PC-9 (cell line): ENCODE data around the gene PTPRM. TPM values are rescaled to one million over a fixed set of nuclear protein-coding genes. Genes with fewer than 3 reads are reported as not detected.

Experiments
- BruUV-seq: library from RNA; stranded (reverse); fragments of 400-500 nt; replicated peaks from 2 replicates; lab custom pipeline; 2021; lab: Mats Ljungman, UMichigan
- CTCF ChIA-PET: fragments of 300-600 bp; sonication (Branson Sonifier 250); formaldehyde crosslinking; loops from one replicate; lab custom pipeline; 2022; ENCODE audit warnings: antibody characterized with exemption; lab: Charles Lee
- POLR2A ChIA-PET: fragments of 300-600 bp; sonication (Branson Sonifier 250); formaldehyde crosslinking; loops from one replicate; lab custom pipeline; 2022; ENCODE audit warnings: antibody characterized with exemption; ENCODE audit not compliant: unreplicated experiment; lab: Charles Lee
- DNase-seq, 2 experiments: peaks; one replicate each; pipeline versions ENCODE4 v3.0.0 to v3.0.0-alpha.2; 2015 to 2022; ENCODE audit warnings: mixed read lengths in 1 of 2
- H2AFZ ChIP-seq: fragments of 200-600 bp; sonication (generic); 2 replicates; pipeline ENCODE4 v1.8.1; 2017; ENCODE audit warnings: antibody characterized with exemption
- H3F3A ChIP-seq: fragments of 200-600 bp; sonication (generic); 2 replicates; pipeline ENCODE4 v1.8.1; 2017; ENCODE audit warnings: antibody characterized with exemption, mild to moderate bottlenecking, low read depth; ENCODE audit not compliant: insufficient read depth
- H3K27ac ChIP-seq: fragments of 200-600 bp; sonication (generic); 2 replicates; pipeline ENCODE4 v1.6.1; 2016; ENCODE audit warnings: mixed run types
- H3K27me3 ChIP-seq: fragments of 200-600 bp; sonication (generic); 2 replicates; pipeline ENCODE4 v1.6.1; 2016; ENCODE audit warnings: low read depth, mixed run types; ENCODE audit not compliant: insufficient read depth
- H3K36me3 ChIP-seq: fragments of 200-600 bp; sonication (generic); 2 replicates; pipeline ENCODE4 v1.6.1; 2016; ENCODE audit warnings: low read depth, mixed run types
- H3K4me1 ChIP-seq: fragments of 200-600 bp; sonication (generic); replicated peaks from 2 replicates; pipeline ENCODE4 v1.6.1; 2016; ENCODE audit warnings: mixed run types; ENCODE audit not compliant: insufficient read depth
- H3K4me2 ChIP-seq: fragments of 200-600 bp; sonication (generic); 2 replicates; pipeline ENCODE4 v1.6.1; 2017; ENCODE audit warnings: mixed run types
- H3K4me3 ChIP-seq: fragments of 200-600 bp; sonication (generic); 2 replicates; pipeline ENCODE4 v1.6.1; 2016; ENCODE audit warnings: mixed run types
- H3K79me2 ChIP-seq: fragments of 200-600 bp; sonication (generic); 2 replicates; pipeline ENCODE4 v1.6.1; 2017; ENCODE audit warnings: low read depth, mixed run types
- H3K9me2 ChIP-seq: fragments of 200-600 bp; sonication (generic); 2 replicates; pipeline ENCODE4 v1.8.1; 2017; ENCODE audit warnings: mild to moderate bottlenecking; ENCODE audit not compliant: insufficient read depth
- H3K9me3 ChIP-seq: fragments of 200-600 bp; sonication (generic); 2 replicates; pipeline ENCODE4 v1.8.1; 2016; ENCODE audit warnings: low read depth; ENCODE audit not compliant: insufficient read depth
- H4K20me1 ChIP-seq: fragments of 200-600 bp; sonication (generic); 2 replicates; pipeline ENCODE4 v1.8.1; 2017; ENCODE audit not compliant: insufficient read depth
- CTCF ChIP-seq: fragments of 200-600 bp; sonication (generic); conservative IDR thresholded peaks from 2 replicates; pipeline ENCODE4 v1.6.1; 2017; ENCODE audit warnings: mixed run types, antibody characterized with exemption, mild to moderate bottlenecking, moderate library complexity
- EZH2 ChIP-seq: fragments of 200-600 bp; sonication (generic); IDR thresholded peaks from 2 replicates; pipeline ENCODE4 v1.8.0; 2017; ENCODE audit warnings: antibody characterized with exemption, low read depth
- intact Hi-C: fragments of 100-400 bp; cut with micrococcal nuclease; formaldehyde crosslinking; loops from one replicate; pipeline ENCODE4 v1.10.0; 2022; ENCODE audit not compliant: unreplicated experiment
- total RNA-seq: library from RNA; stranded (reverse); gene quantifications from 2 replicates; pipeline ENCODE4 v1.2.3, GENCODE V29; 2021

Gene PTPRM
- total RNA-seq, 1 experiment from 2014 or later = 32.5 TPM

GRCh38 chr18:7645756-7646155, 78.6 kb downstream of the PTPRM start:
- Histone ChIP-seq H3K27me3 (no peaks in the 10 kb centered on the region), H3K36me3 (no peaks in the 10 kb centered on the region), H3K4me2 (no peak overlapping the region), H4K20me1 (no peaks in the 10 kb centered on the region), H3K9me3 (no peaks in the 10 kb centered on the region), H3K9me2 (no peaks in the 10 kb centered on the region), H3K4me1 (no peaks in the 10 kb centered on the region), H3K4me3 (no peak overlapping the region), H3K27ac (no peak overlapping the region), H3F3A (no peaks in the 10 kb centered on the region; the same call in 1 of the 2 replicates), H2AFZ (no peak overlapping the region), H3K79me2 (no peaks in the 10 kb centered on the region)
- DNase-seq = no peak
- POLR2A ChIA-PET = no interaction called here
- BruUV-seq = no TSS peak
- CTCF ChIA-PET = no interaction called here
- TF ChIP-seq EZH2 (no peak), CTCF (no peak)
- intact Hi-C loops = no loop called here

- BruUV-seq = no TSS peak
- H3K9me3 ChIP-seq = no peaks in the 10 kb centered on the region
- CTCF ChIA-PET = no interaction called here
- no peaks in the 10 kb centered on the region for H3K27me3 ChIP-seq
- H3F3A ChIP-seq = no peaks in the 10 kb centered on the region; the same call in 1 of the 2 replicates
- no peak overlapping the region for H2AFZ ChIP-seq
- H3K4me2 ChIP-seq = no peak overlapping the region
- TF ChIP-seq EZH2 (no peak), CTCF (no peak)
- no peaks in the 10 kb centered on the region for H4K20me1 ChIP-seq
- H3K79me2 ChIP-seq = no peaks in the 10 kb centered on the region
- no peaks in the 10 kb centered on the region for H3K36me3 ChIP-seq
- intact Hi-C loops = no loop called here
- no peaks in the 10 kb centered on the region for H3K4me1 ChIP-seq
- H3K27ac ChIP-seq = no peak overlapping the region
- POLR2A ChIA-PET = no interaction called here
- H3K9me2 ChIP-seq = no peaks in the 10 kb centered on the region
- H3K4me3 ChIP-seq = no peak overlapping the region
- DNase-seq = no peak
These were observed 79.2 kb downstream of the PTPRM start for GRCh38 chr18:7646174-7646886.

- H3K4me1 ChIP-seq = no peaks in the 10 kb centered on the region
These were observed 80.4 kb downstream of the PTPRM start for GRCh38 chr18:7647500-7647899.

More at GRCh38 chr18:7647500-7647899, 80.4 kb downstream of the PTPRM start:
- no peaks in the 10 kb centered on the region for H4K20me1 ChIP-seq
- H3K9me3 ChIP-seq = no peaks in the 10 kb centered on the region
- ChIA-PET POLR2A (no interaction called here), CTCF (no interaction called here)
- BruUV-seq = no TSS peak
- H3K27ac ChIP-seq = no peak overlapping the region
- no peaks in the 10 kb centered on the region; the same call in 1 of the 2 replicates for H3F3A ChIP-seq
- no peak for TF ChIP-seq CTCF
- no peak for TF ChIP-seq EZH2
- H3K79me2 ChIP-seq = no peaks in the 10 kb centered on the region
- no peak overlapping the region for H2AFZ ChIP-seq
- H3K4me2 ChIP-seq = no peak overlapping the region
- no peak overlapping the region for H3K4me3 ChIP-seq
- no peaks in the 10 kb centered on the region for H3K36me3 ChIP-seq
- DNase-seq = no peak
- H3K9me2 ChIP-seq = no peaks in the 10 kb centered on the region
- intact Hi-C loops = no loop called here
- no peaks in the 10 kb centered on the region for H3K27me3 ChIP-seq
